Omental fat pad (tissue), 4 donors: ENCODE measurements around the gene MCTS1. TPM values are rescaled to one million over a fixed set of nuclear protein-coding genes. Genes with fewer than 3 reads are reported as not detected.
A peak's percentile ranks its signal among the peaks of the same experiment; 100 is the strongest.

Source experiments
- ATAC-seq: fragments of 150-250 bp; one replicate; pipeline ENCODE4 v1.9.1; 2016; ENCODE audit warnings: mild to moderate bottlenecking, moderate library complexity; ENCODE audit not compliant: low FRiP score
- DNase-seq: peaks from one replicate; pipeline ENCODE4 v3.0.0-alpha.2; 2019; ENCODE audit warnings: low spot score
- total RNA-seq, 4 donors: library from RNA; depleted of rRNA; stranded (reverse); fragments of >200 nt; gene quantifications; one replicate each; pipeline ENCODE4 v1.1.0, GENCODE V29; 2016
- TF ChIP-seq, protein P1 (sequence below), 3 donors: fragments of 450-650 bp; IDR thresholded peaks; one replicate each; pipeline ENCODE4 v1.5.1; 2016 to 2017; ENCODE audit warnings: antibody characterized with exemption in 3 of 3, mild to moderate bottlenecking in 3 of 3, moderate library complexity in 2 of 3

Gene MCTS1
- total RNA-seq: 10 to 100 TPM; 17.9 to 26.8 (median 21.3) TPM

DNA sequence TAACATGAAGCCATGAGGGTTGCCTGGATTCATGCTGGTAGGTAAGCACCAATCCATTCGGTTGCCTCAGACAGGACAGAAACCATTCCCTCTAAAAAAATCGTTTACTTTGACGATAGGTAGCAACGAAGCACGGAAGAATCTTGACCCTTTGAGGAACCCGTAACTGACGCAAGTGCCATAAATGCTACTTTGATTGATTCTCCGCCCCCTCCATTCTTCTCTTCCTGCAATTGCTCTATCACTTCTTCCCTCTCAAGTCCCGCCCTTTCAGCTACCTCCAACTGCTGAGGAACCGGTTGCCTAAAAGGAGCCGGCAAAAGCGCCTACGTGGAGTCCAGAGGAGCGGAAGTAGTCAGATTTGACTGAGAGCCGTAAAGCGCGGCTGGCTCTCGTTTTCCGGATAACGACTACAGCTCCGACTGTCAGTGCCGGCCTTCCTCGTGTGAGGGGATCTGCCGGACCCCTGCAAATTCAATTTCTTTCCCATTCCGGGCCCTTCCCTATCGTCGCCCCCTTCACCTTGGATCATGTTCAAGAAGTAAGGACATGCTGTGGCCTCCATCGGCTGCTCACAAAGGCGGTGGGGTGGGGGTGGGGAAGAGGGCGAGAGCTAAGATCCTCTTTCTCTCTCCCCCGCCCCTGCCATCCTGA lies at the start of gene MCTS1:
Gene MCTS1 (plus strand): TSS at position 395 of the 654 bp plus-strand sequence. CDS start 136 bp downstream, at position 531.
- ATAC-seq (peak; percentile 85), DNase-seq (peak; percentile 29)
- TF ChIP-seq, protein P1, sequence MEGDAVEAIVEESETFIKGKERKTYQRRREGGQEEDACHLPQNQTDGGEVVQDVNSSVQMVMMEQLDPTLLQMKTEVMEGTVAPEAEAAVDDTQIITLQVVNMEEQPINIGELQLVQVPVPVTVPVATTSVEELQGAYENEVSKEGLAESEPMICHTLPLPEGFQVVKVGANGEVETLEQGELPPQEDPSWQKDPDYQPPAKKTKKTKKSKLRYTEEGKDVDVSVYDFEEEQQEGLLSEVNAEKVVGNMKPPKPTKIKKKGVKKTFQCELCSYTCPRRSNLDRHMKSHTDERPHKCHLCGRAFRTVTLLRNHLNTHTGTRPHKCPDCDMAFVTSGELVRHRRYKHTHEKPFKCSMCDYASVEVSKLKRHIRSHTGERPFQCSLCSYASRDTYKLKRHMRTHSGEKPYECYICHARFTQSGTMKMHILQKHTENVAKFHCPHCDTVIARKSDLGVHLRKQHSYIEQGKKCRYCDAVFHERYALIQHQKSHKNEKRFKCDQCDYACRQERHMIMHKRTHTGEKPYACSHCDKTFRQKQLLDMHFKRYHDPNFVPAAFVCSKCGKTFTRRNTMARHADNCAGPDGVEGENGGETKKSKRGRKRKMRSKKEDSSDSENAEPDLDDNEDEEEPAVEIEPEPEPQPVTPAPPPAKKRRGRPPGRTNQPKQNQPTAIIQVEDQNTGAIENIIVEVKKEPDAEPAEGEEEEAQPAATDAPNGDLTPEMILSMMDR (IDR thresholded peaks at IDR 0.05): no peak

DNA sequence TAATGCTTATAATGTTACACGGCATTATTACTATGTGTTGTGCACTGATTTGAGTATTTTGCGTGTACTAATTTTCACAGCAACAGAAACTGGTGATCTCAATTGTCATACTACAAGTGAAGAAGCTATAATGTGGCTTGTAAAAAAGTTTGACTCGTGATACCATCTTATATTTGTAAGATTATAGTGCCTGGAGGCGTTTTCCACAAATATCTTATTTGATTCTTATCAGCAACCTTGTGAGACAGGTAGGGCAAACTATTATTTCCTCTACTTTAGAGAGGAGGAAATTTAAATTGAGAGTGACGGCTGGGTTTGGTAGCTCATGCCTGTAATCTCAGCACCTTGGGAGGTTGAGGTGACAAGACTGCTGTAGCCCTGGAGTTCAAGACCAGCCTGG lies 47.6 kb upstream of the MCTS1 start:
- no peak for ATAC-seq
- TF ChIP-seq, protein P1 (IDR thresholded peaks at IDR 0.05): no peak

DNA sequence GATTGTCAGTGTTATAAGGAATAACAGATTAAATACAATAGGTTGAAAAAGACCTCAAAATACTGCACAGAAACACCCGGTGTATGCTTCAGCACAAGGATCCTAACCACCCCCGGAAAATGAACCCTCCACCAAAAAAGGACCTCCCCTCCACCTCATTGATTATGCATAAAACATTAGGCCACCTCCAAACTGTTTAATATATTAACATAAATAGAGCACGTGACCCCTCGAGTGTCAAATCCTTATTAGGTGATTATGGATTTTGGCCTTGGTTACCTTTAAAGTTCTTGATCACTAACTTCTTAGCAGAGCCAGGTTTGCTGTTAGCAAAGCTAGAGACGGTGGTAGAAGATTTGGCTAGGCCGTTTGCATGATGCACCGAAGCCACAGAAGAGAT lies 44.1 kb upstream of the MCTS1 start:
- DNase-seq (no peak), ATAC-seq (no peak)
- TF ChIP-seq, protein P1 (IDR thresholded peaks at IDR 0.05): no peak

More for the DNA sequence above, 47.6 kb upstream of the MCTS1 start:
- no peak for DNase-seq

- DNase-seq: no peak
- TF ChIP-seq, protein P1 (IDR thresholded peaks at IDR 0.05): no peak
- peak; percentile 31 for ATAC-seq
Observed at GRCh38 chrX:120560405-120560841, 43.5 kb upstream of the MCTS1 start.

DNA sequence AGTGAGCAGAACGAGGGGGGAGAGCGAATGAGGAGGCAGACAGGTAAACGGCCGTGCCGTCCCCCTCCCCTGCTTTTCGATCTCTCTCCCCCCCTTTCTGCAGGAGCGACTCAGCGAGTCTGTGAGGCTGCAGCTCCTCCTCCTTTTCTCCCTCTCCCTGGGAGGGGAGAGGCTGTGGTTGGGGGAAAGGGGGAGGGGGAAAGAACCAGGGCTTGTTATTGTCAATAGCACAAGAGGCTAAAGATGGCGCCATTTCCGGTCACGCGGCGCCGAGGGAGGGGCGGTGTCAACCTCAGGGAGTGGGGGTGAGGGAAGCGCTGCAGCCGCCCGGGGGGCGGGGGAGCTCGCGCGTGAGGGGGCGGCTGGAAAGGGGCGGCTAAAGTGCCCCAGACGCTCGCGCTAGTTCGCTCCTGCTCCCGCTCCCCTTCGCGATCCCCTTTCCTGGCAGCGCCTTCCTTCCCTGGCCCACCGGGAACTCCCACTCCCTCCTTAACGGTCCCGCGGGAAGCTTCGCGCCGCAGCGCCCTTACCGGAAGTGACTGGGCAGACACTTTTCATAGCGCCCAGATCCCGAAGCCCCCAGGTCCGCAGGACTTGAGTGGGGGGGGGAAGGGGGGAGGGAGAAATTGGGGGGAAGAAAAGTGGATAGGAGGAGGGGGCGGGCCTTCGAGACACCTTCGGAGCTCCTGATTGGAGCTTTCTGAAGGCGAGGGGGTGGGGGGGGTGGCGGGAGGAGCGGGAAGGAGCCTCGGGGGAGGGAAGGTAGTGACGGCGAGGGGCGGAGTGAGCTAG lies 42.9 kb upstream of the MCTS1 start, which contains the start of gene CUL4B:
Gene CUL4B (minus strand): TSS at position 121 of the 792 bp plus-strand sequence. CDS start 324 bp downstream, outside the sequence.
- DNase-seq (peak; percentile 73), ATAC-seq (peak; percentile 91)
- TF ChIP-seq, protein P1 (IDR thresholded peaks at IDR 0.05): no peak

DNA sequence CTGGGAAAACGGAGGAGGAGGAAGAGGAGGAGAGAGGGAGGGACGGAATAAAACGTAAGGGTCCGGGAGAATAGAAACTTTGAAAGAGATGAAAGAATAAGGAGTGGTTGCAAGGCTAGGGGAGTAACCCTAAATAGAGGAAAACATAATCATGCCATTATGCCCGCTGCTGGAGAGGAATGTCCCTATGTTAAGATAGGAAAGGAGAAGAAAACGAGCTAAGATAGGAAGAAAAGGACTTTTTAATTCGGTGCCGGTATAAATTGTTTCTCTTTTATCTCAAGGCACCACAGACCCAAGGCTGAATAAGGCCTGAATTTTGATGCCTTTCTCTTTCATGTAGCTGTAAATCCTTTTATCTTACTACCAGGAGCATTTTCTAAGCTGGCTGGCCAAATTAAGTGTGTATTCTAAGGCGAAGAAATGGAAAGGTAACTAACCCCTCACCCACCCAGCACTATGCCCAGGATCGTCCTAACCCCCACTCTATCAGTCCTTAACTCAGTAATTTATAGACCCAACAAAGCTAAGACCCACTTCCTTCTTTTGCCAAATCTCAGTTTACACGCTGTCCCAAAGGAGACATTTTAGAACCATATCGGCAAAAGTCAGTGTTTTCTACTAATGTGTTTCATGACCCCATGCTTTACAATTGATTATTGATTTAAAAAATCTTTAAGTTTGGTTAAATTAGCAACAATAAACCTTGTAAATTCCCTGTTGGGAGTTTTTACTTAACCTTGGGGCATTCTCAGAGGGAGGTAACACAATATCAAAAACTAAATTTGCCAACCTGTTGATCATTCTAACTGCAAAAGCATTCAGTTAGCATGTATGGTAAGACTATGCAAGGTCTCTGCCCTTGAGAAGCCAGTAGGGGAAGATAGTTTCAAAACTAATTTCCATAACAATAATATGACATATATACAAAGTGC lies 42.0 kb upstream of the MCTS1 start:
- no peak for DNase-seq

More for the DNA sequence above, 42.0 kb upstream of the MCTS1 start:
- TF ChIP-seq, protein P1 (IDR thresholded peaks at IDR 0.05): no peak
- ATAC-seq: no peak
